HepG2 (cell line): ENCODE measurements around the gene NELFB. TPM values are rescaled to one million over a fixed set of nuclear protein-coding genes. Genes with fewer than 3 reads are reported as not detected.

ENCODE experiments used
- MEF2D ChIP-seq: sonication (generic); formaldehyde crosslinking; IDR thresholded peaks from 2 replicates; pipeline ENCODE4 v1.5.1; 2020; ENCODE audit warnings: mild to moderate bottlenecking, missing genetic modification reagents
- NBN ChIP-seq: fragments of 450-650 bp; conservative IDR thresholded peaks from 2 replicates; pipeline ENCODE4 v1.6.1; 2017
- SNAI1 ChIP-seq: sonication (generic); formaldehyde crosslinking; IDR thresholded peaks from 2 replicates; pipeline ENCODE4 v1.5.0; 2020; ENCODE audit warnings: mild to moderate bottlenecking, missing genetic modification reagents, borderline replicate concordance
- TSC22D2 ChIP-seq: sonication (generic); formaldehyde crosslinking; IDR thresholded peaks from 2 replicates; pipeline ENCODE4 v1.5.1; 2020; ENCODE audit warnings: missing genetic modification reagents, mild to moderate bottlenecking, borderline replicate concordance
- ZNF589 ChIP-seq: sonication (generic); formaldehyde crosslinking; conservative IDR thresholded peaks from 2 replicates; pipeline ENCODE4 v1.8.0; 2022; ENCODE audit warnings: mild to moderate bottlenecking, moderate library complexity, missing genetic modification reagents
- ZNF619 ChIP-seq: sonication (generic); formaldehyde crosslinking; IDR thresholded peaks from 2 replicates; pipeline ENCODE4 v1.4.0; 2020; ENCODE audit warnings: mild to moderate bottlenecking, missing genetic modification reagents
- ZNF724P ChIP-seq: sonication (generic); formaldehyde crosslinking; IDR thresholded peaks from 2 replicates; pipeline ENCODE4 v1.8.0; 2022; ENCODE audit warnings: missing genetic modification reagents, borderline replicate concordance
- ZSCAN9 ChIP-seq: IDR thresholded peaks from 2 replicates; pipeline ENCODE4 v1.6.1; 2016; ENCODE audit warnings: borderline replicate concordance
- polyA plus RNA-seq, 8 experiments: library from polyadenylated mRNA; depleted of rRNA in 3 of 8; stranded (reverse) in 7 of 8; unstranded in 1 of 8; fragments of >200 nt; fragmentation: Illumina TruSeq in 4 of 8; extraction: Trizol in 4 of 8; gene quantifications; 2 replicates each; pipeline versions ENCODE4 v1.2.1 to v1.2.3, GENCODE V29; 2011 to 2016; ENCODE audit warnings: low read depth in 4 of 8, missing spikeins in 1 of 8, mixed read lengths in 1 of 8; ENCODE audit not compliant: insufficient read depth in 1 of 8
- total RNA-seq, 5 experiments: library from RNA; depleted of rRNA; stranded (reverse); fragments of >200 nt; fragmentation: Illumina TruSeq; extraction: Trizol; gene quantifications; 2 replicates each; pipeline ENCODE4 v1.2.3, GENCODE V29; 2016; ENCODE audit warnings: low read depth in 1 of 5
- TF ChIP-seq, protein P1 (sequence below), 2 experiments: fragments of 450-650 bp in 1 of 2; sonication (generic) in 1 of 2; formaldehyde crosslinking in 1 of 2; IDR thresholded peaks; 2 replicates each; pipeline versions ENCODE4 v1.6.1 to v1.8.0; 2016 to 2022; ENCODE audit warnings: antibody characterized with exemption in 1 of 2, mild to moderate bottlenecking in 1 of 2, missing genetic modification reagents in 1 of 2
- TF ChIP-seq, protein P2 (sequence below): sonication (generic); formaldehyde crosslinking; IDR thresholded peaks from 2 replicates; pipeline ENCODE4 v1.8.1; 2023; ENCODE audit warnings: missing genetic modification reagents, mild to moderate bottlenecking, borderline replicate concordance
- TF ChIP-seq, protein P3 (sequence below): sonication (generic); formaldehyde crosslinking; IDR thresholded peaks from 2 replicates; pipeline ENCODE4 v1.9.0; 2021; ENCODE audit warnings: missing genetic modification reagents, borderline replicate concordance
- TF ChIP-seq, protein P4 (sequence below): sonication (generic); formaldehyde crosslinking; IDR thresholded peaks from 2 replicates; pipeline ENCODE4 v1.4.0; 2020; ENCODE audit warnings: missing genetic modification reagents
- TF ChIP-seq, protein P5 (sequence below): sonication (generic); formaldehyde crosslinking; IDR thresholded peaks from 2 replicates; pipeline ENCODE4 v1.8.0; 2022; ENCODE audit warnings: missing genetic modification reagents, low read depth, mild to moderate bottlenecking, borderline replicate concordance

NELFB gene
- total and polyA plus RNA-seq, 2 of the 13 experiments (the other 11 are each of a cell fraction or from before 2014, with no cell fraction given), result 26.5 to 45.8 TPM

DNA sequence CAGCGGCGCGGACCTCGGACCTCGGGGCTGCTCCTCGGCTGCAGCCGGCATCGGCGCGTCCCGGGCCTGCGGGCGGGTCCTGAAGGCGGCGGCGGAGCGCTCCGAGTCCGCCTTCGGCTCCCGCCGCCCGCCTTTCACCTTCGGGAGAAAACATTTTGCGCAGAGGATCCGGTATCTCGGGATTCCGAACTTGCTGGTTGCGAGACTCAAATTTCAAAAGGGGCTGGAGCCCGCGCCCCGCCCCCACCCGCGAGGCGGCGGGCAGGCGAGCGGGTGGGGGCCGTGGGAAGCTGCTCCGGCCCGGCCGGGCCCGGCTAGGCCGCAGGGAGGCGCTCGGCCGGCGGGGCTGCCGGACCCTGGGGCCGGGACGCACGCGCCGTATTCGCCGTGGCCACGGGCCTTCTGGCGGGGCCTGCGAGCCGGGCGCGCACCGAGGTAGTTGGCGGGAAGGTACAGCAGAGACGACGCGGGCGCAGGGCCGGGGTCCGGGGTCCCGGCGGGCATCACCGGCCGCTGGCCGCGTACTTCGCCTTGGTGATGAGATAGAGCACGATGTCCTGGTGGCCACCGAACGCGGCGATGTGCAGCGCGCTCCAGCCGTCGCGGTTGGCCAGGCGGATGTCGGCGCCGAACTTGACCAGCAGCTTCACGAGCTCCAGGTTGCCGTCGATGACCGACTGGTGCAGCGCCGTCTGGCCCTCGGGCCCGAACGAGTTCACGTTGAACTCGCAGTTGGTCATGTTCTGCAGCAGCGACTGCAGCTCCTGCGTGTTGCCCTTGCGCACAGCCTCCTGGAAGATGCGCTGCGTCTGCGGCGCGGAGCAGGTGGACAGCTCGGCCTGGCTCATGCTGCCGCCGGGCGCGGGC, 46.2 kb downstream of the NELFB start (continued):
- TF ChIP-seq, protein P1, sequence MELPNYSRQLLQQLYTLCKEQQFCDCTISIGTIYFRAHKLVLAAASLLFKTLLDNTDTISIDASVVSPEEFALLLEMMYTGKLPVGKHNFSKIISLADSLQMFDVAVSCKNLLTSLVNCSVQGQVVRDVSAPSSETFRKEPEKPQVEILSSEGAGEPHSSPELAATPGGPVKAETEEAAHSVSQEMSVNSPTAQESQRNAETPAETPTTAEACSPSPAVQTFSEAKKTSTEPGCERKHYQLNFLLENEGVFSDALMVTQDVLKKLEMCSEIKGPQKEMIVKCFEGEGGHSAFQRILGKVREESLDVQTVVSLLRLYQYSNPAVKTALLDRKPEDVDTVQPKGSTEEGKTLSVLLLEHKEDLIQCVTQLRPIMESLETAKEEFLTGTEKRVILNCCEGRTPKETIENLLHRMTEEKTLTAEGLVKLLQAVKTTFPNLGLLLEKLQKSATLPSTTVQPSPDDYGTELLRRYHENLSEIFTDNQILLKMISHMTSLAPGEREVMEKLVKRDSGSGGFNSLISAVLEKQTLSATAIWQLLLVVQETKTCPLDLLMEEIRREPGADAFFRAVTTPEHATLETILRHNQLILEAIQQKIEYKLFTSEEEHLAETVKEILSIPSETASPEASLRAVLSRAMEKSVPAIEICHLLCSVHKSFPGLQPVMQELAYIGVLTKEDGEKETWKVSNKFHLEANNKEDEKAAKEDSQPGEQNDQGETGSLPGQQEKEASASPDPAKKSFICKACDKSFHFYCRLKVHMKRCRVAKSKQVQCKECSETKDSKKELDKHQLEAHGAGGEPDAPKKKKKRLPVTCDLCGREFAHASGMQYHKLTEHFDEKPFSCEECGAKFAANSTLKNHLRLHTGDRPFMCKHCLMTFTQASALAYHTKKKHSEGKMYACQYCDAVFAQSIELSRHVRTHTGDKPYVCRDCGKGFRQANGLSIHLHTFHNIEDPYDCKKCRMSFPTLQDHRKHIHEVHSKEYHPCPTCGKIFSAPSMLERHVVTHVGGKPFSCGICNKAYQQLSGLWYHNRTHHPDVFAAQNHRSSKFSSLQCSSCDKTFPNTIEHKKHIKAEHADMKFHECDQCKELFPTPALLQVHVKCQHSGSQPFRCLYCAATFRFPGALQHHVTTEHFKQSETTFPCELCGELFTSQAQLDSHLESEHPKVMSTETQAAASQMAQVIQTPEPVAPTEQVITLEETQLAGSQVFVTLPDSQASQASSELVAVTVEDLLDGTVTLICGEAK (IDR thresholded peaks at IDR 0.05), result no peak
- TF ChIP-seq, protein P1 (CRISPR knock-in tag; IDR thresholded peaks at IDR 0.05), result peak; percentile 47; the same call in 1 of the 2 replicates
- TF ChIP-seq, protein P2, sequence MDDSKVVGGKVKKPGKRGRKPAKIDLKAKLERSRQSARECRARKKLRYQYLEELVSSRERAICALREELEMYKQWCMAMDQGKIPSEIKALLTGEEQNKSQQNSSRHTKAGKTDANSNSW (CRISPR knock-in tag), result 0 out of 2 replicates have a peak, but pooled peaks have one; percentile 15
- TF ChIP-seq ZSCAN9 (CRISPR knock-in tag) (no peak), NBN (no peak), ZNF724P (CRISPR knock-in tag) (no peak), TSC22D2 (no peak), MEF2D (CRISPR knock-in tag) (no peak), SNAI1 (no peak), ZNF619 (CRISPR knock-in tag) (no peak), ZNF589 (CRISPR knock-in tag) (no peak)
- TF ChIP-seq, protein P3, sequence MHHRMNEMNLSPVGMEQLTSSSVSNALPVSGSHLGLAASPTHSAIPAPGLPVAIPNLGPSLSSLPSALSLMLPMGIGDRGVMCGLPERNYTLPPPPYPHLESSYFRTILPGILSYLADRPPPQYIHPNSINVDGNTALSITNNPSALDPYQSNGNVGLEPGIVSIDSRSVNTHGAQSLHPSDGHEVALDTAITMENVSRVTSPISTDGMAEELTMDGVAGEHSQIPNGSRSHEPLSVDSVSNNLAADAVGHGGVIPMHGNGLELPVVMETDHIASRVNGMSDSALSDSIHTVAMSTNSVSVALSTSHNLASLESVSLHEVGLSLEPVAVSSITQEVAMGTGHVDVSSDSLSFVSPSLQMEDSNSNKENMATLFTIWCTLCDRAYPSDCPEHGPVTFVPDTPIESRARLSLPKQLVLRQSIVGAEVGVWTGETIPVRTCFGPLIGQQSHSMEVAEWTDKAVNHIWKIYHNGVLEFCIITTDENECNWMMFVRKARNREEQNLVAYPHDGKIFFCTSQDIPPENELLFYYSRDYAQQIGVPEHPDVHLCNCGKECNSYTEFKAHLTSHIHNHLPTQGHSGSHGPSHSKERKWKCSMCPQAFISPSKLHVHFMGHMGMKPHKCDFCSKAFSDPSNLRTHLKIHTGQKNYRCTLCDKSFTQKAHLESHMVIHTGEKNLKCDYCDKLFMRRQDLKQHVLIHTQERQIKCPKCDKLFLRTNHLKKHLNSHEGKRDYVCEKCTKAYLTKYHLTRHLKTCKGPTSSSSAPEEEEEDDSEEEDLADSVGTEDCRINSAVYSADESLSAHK (CRISPR knock-in tag), result no peak
- TF ChIP-seq, protein P4, sequence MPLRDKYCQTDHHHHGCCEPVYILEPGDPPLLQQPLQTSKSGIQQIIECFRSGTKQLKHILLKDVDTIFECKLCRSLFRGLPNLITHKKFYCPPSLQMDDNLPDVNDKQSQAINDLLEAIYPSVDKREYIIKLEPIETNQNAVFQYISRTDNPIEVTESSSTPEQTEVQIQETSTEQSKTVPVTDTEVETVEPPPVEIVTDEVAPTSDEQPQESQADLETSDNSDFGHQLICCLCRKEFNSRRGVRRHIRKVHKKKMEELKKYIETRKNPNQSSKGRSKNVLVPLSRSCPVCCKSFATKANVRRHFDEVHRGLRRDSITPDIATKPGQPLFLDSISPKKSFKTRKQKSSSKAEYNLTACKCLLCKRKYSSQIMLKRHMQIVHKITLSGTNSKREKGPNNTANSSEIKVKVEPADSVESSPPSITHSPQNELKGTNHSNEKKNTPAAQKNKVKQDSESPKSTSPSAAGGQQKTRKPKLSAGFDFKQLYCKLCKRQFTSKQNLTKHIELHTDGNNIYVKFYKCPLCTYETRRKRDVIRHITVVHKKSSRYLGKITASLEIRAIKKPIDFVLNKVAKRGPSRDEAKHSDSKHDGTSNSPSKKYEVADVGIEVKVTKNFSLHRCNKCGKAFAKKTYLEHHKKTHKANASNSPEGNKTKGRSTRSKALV (CRISPR knock-in tag), result peak; percentile 99
- TF ChIP-seq, protein P5, sequence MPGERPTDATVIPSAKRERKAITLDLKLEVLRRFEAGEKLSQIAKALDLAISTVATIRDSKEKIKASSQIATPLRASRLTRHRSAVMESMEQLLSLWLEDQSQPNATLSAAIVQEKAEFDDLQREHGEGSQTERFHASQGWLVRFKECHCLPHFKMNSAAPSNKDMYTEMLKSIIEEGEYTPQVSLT (CRISPR knock-in tag), result no peak
